NK-92 (cell line): ENCODE measurements around the gene RPS19.
"Not testable (repeated sequence)": the region's sequence is repeated elsewhere in the genome, so short reads cannot be mapped to it uniquely, and the experiment has no call there.

Source experiments
- DNase-seq: peaks from one replicate; lab custom pipeline; 2025; ENCODE audit not compliant: unreplicated experiment; lab: John Stamatoyannopoulos, UW

Gene RPS19

DNA sequence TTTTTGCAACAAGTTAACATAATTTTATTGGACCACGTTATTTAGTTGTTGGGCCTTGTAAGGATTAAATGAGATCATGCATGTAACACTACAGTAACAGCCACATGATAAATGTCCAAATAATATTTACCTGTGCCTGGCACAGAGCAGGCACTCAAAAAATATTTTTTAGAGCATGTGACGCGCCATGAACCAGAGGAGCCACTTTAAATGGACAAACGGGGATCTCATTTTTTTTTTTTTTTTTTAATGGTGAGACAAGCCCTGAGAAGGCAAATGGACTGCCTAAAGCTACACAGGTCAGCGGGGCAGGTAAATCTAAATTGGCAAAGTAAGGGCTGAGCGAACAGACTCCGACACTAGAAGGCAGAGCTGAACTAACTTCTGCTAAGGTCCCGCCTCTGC lies 840 bp upstream of the RPS19 start:
- DNase-seq = no peak

DNA sequence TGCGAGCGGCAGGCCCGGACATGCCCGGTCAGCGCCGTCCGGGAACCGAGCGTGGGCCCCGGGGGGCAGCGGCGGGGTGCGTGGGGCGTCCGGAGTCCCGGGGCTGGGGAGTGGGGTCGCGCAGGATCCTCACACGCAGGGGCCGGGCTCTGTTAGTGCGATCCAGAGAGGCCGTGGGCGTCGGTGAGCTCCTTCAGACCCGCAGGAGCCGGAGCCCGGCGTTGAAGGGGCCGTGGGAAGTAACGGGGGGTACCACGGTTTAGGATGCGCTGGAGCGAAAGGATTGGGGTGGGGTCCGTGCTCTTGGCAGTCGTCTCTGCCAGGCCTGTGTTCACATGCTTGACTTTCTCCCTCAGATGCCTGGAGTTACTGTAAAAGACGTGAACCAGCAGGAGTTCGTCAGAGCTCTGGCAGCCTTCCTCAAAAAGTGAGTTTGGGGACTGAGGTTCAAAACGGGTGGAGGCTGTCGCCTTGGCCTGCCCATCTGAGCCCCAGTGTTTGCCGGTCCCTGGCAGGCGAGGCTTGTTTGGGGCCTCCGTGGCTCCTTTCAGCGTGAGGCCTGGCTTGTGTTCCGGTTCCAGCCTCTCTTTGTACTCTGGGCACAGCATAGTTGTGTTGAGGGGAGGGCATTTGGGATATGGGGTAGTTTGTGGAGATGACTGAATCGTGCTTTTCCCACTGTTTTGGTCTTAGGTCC lies 512 bp downstream of the RPS19 start:
- DNase-seq = no peak

DNA sequence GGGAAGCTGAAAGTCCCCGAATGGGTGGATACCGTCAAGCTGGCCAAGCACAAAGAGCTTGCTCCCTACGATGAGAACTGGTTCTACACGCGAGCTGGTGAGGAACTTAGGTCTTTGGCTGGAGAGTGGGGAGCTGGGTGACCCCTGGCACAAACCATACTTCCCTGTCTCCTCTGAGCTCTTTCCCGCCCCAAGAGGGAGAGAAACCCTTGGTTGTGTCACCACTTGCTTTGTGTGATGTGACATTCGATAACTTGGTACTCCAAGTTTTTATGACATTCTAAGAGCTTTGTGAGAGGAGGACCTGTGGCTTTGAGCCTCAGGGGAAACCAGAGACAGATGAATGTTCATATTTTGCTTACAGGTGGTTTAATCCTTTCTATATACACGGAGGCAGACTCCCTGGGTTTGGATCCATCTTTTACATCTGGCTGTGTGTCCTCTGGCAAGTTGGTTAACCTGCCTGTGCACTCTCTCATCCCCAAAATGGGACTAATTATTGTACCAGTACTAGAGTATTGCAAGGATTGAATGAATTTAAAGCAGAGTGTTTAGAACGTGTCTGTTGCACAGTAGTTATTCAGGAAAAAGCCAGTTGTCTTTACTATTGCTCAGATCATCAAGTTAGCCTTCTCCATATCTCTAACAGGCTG lies 1.2 kb downstream of the RPS19 start:
- no peak for DNase-seq

DNA sequence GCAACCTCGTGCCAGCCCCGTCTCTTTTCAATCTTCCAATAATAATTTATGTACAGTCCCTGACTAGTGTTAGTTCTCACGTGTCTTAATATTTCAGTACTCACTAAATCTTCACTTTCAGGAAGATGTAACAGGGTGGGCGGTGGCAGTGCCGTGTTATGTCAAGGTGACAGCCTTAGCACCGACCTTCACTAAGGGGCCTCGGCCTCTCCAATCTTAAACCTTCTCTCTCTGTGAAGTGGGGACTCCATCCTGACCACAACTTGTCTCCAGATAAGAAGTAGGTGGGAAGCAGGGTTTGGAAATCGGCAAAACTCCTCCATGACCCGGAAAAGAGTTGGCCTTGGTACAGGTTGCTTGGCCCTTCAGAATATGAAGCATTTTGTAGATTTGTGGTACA lies 1.8 kb downstream of the RPS19 start:
- DNase-seq = no peak

DNA sequence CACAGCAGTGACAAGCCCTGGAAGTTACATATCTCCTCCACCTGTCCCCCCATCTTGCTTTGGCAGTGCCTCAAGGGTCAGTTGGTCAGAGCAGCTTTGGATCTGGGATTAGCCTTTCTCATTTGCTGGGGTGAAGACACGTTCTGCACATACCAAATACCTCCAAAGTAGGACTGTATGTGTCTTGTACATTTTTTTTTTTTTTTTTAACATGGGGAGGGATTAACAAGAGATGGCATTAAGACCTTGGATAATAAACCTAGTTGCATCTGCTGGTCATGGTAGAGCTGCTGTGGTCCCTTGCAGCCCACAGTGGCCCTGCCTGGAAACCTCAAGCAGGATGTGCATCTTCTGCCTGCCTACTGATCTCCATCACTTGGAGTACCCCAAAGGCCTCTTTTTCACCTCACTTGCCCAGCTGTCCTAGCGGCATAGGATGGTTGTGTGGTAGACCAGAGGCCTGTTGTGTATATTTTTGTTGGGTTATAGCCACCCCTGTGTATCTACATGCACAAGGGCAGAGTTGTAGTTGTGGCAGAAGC lies 2.5 kb downstream of the RPS19 start:
- no peak for DNase-seq

DNA sequence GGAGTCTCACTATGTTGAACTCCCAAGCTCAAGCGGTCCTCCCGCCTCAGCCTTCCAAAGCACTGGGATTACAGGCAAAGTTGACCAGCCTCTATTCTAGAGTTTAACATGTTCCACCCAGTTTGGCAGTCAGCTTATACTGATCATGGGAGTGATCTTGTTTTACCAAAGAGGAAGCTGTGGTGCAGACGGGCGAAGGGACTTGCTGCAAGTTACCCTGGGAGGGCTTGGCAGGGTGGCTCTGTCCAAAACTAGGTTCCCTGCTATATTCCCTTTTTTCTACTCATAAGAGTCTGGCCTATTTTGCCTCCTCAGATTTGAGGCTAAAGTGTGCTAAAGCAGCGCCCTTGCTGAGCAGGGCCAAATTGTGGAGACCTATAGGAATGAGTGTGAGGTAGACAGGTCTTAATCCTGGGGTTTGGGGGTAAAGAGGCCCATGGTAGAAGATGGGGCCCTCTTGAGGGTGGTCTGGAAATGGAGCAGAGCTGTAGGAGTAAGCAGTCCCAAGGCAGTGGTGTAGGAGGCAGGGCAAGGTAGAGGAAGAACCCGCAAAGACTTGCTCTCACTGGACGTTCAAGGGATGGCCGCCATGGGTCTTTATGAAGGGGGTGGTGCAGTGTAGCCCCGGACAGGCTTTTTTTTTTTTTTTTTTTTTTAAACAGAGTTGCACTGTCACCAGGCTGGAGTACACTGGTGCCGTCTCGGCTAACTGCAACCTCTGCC lies 3.3 kb downstream of the RPS19 start:
- no peak for DNase-seq

DNA sequence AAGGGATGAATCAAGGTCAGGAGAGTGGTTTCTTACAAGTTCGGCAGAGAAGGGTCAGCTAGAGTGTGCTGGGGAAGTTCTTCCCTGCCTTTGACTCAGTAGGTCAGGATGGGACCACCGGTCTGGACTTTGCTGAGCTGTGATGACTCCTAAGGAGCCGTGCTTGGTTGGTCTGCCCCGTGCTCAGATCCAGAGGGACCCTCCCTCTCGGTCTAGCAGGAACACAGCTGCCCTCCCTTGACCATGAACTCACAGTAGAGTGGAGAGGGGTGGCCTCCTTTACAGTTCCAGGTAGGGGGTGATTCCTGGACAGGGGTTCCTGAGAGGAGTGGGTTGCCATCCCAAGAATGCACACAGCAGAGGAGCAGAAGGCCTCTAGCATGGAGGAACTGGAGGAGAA lies 4.3 kb downstream of the RPS19 start:
- DNase-seq = no peak

DNA sequence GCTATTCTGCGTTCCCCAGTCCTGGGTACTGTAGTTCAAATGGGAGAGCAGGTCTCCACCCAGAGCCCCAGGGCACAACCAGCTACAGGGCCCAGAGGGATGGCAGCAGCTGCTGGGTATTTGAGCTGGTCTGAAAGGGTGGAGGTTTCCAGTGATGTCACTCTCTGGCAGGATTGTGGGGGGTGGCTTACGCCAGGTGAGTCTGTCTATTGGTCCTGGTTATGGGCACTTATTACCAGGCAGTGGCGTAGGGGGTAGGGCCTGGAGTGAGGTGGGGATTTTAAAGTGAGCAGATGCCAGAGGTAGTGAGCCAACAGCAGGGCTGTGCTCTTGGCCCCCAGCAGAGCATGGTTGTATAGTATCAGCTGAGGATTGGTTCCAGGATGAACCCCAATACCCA lies 6.2 kb downstream of the RPS19 start:
- no peak for DNase-seq

DNA sequence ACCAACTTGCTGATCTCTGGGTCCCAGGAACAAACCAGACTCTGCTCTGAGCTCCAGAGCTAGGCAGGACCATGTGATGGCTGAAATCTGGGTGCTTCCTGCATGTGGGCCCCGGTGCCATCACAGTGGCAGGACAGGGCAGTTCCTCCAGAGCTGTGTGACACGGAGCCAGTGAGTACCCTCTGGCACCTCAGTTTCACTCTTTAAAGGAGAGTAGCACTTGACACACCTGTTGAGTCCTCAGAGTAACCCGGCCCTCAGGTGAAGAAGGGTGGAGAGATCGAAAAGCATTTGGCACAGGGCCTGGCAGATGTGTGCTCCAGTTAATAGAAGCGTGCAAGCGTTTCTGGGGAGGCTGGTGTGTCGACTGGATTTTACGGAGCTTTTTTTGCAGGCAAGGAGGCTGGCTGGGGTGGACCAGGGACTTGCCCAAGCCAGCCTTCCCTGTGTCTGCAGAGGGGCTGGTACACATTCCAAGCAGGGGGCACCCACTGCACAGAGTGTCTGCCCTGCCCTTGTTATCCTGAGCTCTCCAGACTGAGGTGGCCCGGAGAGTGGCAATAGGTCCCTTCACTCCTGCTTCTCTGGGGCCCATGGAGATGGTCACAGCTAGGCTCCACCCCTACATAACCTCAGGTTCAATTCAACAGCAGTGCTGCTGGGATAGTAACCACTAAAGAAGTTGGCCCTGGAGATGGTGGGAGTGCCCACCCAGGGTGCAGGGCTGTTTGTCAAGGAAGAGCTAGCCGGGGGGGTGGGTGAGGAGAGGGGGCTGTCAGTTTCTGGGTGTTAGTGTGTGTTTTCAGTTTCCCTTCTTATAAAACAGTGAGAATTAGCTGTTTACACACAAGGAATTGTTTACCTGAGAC lies 8.3 kb downstream of the RPS19 start:
- no peak for DNase-seq

DNA sequence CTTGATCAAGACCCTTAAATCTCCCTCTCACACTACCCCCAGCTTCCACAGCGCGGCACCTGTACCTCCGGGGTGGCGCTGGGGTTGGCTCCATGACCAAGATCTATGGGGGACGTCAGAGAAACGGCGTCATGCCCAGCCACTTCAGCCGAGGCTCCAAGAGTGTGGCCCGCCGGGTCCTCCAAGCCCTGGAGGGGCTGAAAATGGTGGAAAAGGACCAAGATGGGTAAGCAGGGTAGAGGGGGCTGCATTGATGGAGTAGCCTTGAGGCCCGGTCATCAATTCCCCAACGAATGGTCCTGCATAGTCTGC lies 8.9 kb downstream of the RPS19 start:
- DNase-seq = no peak

DNA sequence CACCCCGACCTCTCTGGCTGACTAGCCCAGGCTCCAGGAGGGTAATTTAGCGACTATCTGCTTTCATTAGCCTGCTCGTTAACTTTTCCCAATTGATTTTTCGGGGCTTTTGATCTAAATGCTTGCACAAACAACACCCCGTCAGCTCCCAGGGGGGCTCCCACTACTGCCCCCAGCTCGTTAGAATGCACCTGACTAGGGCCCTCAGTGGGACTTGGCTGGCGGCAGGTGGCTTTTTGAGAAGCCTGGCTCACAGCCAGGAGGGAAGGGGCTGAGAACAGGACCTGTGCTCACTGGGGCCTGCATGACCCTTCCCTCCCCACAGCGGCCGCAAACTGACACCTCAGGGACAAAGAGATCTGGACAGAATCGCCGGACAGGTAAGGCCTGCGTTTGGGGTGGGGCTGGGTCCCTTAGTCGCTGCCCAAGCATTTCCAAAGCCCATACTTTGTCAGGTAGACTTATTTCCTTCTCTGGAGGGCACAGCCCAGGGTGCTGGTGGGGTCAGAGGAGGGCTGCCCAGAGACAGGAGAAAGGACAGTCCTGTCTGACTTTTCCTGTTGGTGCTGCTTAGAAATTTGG lies 9.4 kb downstream of the RPS19 start:
- no peak for DNase-seq

DNA sequence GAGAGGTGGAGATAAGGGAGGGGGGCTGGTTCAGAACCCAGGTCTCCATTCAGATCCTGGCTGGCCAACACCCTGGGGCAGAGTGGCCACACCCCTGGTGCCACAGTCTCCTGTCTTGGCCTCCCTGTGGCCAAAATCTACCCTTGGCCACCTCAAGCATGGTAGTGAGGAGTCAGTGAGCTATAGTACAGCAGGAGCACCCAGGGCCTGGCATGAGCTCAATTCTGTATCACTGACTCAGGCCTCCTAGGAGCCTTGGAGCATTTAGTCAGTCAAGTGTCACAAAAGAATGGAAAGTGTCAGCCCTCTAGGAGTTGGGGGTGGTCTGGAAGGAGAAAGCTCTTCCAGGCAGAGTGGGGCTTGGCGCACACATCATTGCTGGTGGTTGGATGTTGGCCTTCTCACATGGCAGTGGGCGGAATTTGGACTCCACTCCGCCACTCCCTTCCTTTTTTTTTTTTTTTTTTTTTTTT lies 10.4 kb downstream of the RPS19 start:
- no peak for DNase-seq

DNA sequence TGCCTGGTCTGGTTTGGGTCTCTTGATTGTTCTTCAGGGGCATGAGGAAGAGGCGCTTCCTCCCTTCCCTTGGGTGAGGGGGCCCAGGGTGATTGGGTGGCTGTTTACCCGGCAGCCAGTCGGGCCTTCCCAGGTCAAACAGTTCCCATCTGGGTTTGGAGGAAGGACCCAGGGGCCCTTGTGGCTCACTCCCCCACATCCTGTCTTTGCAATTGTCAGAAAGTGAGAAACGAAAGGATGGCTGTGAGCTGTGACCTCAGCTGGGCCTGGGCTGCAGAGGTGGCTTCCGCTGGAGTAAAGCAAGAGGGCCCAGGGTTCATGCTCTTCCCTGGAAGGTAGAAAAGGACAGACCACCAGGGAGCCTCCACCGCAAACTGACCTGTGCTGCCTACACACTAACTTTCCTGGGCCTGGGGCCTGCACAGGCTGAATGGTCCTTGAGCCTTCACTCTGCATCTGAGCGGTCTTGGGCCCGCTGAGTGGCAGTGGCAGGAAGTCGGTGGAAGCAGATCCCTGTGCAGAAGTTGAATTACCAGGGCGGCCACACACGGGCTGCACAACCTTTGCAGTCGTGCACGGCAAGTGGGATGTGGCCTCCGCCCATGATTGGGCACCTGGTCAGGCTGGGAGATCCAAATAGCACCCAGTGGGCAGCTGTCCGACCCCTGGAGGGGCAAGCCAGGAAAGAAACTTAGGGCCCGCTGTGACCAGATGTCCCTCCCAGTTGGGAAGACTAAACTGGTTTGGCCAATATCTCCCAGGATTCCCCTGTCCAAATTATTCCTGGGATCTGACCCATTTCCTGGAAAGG lies 11.7 kb downstream of the RPS19 start:
- DNase-seq = no peak

DNA sequence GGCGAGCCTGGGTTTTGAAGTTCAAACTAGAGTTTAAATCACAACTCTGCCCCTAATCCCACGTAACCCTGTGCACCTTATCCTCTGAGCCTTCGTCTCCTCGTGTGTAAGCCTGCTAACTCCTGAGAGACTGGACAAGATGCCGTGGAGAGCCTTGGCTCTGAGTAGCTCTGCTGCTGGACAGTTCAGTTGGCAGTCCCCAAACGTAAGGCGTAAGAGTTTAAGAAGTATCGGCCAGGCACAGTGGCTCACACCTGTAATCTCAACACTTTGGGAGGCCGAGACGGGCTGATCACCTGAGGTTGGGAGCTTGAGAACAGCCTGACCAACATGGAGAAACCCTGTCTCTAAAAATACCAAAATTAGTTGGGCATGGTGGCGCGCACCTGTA lies 12.3 kb downstream of the RPS19 start:
- no peak for DNase-seq

DNA sequence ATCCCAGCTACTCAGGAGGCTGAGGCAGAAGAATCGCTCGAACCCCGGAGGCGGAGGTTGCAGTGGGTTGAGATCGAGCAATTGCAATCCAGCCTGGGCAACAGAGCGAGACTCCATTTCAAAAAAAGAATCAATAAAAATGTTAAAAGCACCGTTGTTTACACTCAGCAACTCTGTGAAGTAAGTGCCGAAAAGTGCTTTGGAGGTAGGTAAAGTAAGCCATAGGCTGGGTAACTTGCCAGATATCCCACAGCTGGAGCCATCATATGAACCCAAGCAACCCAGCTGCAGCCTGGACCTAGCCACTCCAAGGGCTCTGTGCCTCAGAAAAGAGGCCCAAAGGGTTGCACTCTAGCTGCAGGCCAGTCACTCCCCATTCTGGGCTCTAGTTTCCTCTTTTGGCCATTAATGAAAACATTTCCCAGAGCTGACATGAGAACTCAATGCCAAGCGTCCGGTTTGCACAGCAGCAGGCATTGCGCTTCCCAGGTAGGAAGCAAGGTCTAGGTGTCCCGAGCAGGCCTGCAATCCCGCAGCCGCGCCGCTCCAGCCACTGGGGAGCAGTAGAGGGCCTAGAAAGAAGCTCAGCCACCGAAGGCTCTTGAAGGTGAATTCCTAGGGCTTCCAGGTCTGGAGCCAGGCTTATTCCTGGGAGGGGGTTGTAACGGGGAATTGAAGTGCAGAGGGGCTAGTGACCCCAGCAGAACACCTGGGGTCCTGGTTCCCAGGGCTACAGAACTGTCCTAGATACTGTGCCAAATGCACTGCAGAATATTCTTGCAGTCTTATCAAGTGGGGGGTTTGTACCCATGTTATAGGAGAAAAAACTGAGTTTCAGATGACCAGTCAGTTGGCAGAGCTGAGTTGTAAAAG lies 13.0 kb downstream of the RPS19 start:
- no peak for DNase-seq

DNA sequence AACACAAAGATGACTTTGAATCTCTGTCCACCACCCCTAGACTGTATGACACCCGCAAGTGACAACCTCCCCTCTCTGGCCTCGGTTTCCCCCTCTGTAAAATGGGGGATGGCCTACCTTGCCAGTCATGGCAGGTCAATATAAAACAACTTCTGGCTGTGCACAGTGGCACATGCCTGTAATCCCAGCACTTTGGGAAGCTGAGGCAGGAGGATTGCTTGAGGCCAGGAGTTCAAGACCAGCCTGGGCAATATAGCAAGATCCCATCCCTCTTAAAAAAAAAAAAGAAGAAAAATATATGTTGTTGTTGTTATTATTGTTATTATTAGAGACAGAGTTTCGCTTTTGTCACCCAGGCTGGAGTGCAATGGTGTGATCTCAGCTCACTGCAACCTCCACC lies 15.9 kb downstream of the RPS19 start:
- DNase-seq = not testable (repeated sequence)

DNA sequence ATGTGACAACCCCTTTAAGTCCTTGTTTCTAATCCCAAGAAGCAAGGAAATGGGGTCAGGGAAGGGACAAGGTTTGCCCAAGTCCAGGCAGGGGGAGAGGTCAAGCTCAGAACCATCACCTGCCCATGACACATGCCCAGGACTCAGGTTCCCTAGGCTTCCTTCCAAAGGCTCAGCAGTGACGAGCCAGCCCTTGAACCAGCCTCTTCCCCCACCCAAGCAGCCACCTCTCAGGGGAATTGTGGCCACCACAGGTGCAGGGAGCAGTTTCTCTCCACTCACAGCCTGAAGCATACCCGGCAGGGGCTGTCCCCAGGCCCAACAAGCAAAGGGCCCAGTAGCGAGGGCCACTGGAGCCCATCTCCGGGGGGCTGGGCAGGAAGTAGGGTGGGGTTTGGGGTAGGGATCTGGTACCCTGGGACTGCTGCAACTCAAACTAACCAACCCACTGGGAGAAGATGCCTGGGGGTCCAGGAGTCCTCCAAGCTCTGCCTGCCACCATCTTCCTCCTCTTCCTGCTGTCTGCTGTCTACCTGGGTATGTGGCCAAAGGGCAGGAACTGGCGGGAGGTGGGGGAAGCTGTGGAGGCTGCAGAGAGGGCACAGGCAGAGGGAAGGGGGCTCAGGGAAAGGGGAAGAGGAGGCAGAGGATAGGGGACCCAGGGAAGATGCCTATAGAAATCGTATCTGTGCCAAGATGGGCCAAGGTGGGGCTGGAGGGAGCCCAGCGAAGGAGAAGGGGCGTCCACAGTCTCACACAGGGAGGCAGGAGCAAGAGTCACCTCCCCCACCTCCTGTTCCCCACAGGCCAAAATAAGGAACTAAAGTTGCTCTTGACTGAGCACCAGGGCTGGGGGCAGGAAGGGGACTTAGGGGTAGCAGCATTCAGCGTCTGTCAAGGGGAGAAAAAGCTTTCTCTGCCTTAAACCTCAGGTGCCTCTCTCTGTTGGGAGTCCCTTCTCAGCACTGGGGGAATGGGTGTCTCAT lies 17.1 kb downstream of the RPS19 start, which contains the start of gene CD79A:
CD79A (plus strand) TSS at position 433 of the 986 bp plus-strand sequence; CDS start at position 459, 26 bp downstream.
- DNase-seq = no peak
